Panc1 (cell line): Measurements from ENCODE around the gene SLC22A2.

Experiments
- POLR2AphosphoS5 ChIP-seq: IDR thresholded peaks from 2 replicates; pipeline ENCODE4 v1.6.1; 2012; ENCODE audit warnings: mild to moderate bottlenecking, low read depth, low read length, moderate library complexity
- SIN3A ChIP-seq: IDR thresholded peaks from 2 replicates; pipeline ENCODE4 v1.6.1; 2012; ENCODE audit warnings: low read depth, mild to moderate bottlenecking, low read length, moderate library complexity, borderline replicate concordance; ENCODE audit not compliant: insufficient read depth
- TCF7L2 ChIP-seq: IDR thresholded peaks from 2 replicates; pipeline ENCODE4 v1.6.1; 2011; ENCODE audit warnings: mild to moderate bottlenecking, low read depth, low read length, inconsistent platforms
- TF ChIP-seq, protein P1 (sequence below): fragments of 450-650 bp; IDR thresholded peaks from 2 replicates; pipeline ENCODE4 v1.5.1; 2017; ENCODE audit warnings: mild to moderate bottlenecking
- TF ChIP-seq, protein P2 (sequence below), 2 experiments: IDR thresholded peaks; 2 replicates each; pipeline ENCODE4 v1.6.1; 2011 to 2012; ENCODE audit warnings: low read depth in 2 of 2, control low read depth in 1 of 2, low read length in 1 of 2, mild to moderate bottlenecking in 1 of 2, moderate library complexity in 1 of 2; ENCODE audit not compliant: insufficient read depth in 1 of 2

DNA sequence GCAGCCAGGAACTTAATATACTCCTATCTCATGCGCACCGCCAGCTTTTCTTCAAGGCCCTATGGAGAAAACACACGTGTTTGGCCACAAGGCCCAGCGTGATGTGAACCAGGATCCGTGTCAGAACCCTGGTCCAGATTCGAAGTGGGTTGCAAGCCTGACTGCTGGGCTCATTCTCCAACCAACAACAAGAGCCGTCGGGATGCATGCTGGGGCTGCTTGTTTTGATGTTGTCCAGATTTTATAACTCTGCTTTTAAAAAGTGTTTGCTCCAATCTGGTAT, 463 bp upstream of the SLC22A2 start:
- TF ChIP-seq POLR2AphosphoS5, result no peak
- TF ChIP-seq, protein P1, sequence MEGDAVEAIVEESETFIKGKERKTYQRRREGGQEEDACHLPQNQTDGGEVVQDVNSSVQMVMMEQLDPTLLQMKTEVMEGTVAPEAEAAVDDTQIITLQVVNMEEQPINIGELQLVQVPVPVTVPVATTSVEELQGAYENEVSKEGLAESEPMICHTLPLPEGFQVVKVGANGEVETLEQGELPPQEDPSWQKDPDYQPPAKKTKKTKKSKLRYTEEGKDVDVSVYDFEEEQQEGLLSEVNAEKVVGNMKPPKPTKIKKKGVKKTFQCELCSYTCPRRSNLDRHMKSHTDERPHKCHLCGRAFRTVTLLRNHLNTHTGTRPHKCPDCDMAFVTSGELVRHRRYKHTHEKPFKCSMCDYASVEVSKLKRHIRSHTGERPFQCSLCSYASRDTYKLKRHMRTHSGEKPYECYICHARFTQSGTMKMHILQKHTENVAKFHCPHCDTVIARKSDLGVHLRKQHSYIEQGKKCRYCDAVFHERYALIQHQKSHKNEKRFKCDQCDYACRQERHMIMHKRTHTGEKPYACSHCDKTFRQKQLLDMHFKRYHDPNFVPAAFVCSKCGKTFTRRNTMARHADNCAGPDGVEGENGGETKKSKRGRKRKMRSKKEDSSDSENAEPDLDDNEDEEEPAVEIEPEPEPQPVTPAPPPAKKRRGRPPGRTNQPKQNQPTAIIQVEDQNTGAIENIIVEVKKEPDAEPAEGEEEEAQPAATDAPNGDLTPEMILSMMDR, result no peak
- TF ChIP-seq, protein P2, sequence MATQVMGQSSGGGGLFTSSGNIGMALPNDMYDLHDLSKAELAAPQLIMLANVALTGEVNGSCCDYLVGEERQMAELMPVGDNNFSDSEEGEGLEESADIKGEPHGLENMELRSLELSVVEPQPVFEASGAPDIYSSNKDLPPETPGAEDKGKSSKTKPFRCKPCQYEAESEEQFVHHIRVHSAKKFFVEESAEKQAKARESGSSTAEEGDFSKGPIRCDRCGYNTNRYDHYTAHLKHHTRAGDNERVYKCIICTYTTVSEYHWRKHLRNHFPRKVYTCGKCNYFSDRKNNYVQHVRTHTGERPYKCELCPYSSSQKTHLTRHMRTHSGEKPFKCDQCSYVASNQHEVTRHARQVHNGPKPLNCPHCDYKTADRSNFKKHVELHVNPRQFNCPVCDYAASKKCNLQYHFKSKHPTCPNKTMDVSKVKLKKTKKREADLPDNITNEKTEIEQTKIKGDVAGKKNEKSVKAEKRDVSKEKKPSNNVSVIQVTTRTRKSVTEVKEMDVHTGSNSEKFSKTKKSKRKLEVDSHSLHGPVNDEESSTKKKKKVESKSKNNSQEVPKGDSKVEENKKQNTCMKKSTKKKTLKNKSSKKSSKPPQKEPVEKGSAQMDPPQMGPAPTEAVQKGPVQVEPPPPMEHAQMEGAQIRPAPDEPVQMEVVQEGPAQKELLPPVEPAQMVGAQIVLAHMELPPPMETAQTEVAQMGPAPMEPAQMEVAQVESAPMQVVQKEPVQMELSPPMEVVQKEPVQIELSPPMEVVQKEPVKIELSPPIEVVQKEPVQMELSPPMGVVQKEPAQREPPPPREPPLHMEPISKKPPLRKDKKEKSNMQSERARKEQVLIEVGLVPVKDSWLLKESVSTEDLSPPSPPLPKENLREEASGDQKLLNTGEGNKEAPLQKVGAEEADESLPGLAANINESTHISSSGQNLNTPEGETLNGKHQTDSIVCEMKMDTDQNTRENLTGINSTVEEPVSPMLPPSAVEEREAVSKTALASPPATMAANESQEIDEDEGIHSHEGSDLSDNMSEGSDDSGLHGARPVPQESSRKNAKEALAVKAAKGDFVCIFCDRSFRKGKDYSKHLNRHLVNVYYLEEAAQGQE (IDR thresholded peaks at IDR 0.05; ENCODE audit: insufficient read depth in 1 of 2, low read depth in 2 of 2, low read length in 1 of 2), result no peak
- TF ChIP-seq SIN3A, result no peak
- no peak for TF ChIP-seq TCF7L2
